DOHH2 (cell line): ENCODE measurements around the gene ZNF48.

ENCODE experiments used
- H3F3A ChIP-seq: fragments of 200-600 bp; sonication (generic), shearing (Covaris generic); 2 replicates; pipeline ENCODE4 v1.6.0; 2016; ENCODE audit warnings: antibody characterized with exemption, mild to moderate bottlenecking; ENCODE audit not compliant: control insufficient read depth, insufficient read depth
- H3K27ac ChIP-seq: fragments of 200-600 bp; sonication (generic); 2 replicates; pipeline ENCODE4 v1.5.1; 2014; ENCODE audit warnings: low read depth, mild to moderate bottlenecking, low read length, moderate library complexity
- H3K27me3 ChIP-seq: fragments of 200-600 bp; sonication (generic); 2 replicates; pipeline ENCODE4 v1.6.1; 2014; ENCODE audit warnings: mild to moderate bottlenecking, low read length, mixed read lengths; ENCODE audit not compliant: control insufficient read depth
- H3K36me3 ChIP-seq: fragments of 200-600 bp; sonication (generic); 2 replicates; pipeline ENCODE4 v1.6.1; 2014; ENCODE audit warnings: mild to moderate bottlenecking, low read length, moderate library complexity, mixed read lengths; ENCODE audit not compliant: control insufficient read depth
- H3K4me1 ChIP-seq: fragments of 200-600 bp; sonication (generic); 2 replicates; pipeline ENCODE4 v1.6.1; 2014; ENCODE audit warnings: mild to moderate bottlenecking, low read length, mixed read lengths; ENCODE audit not compliant: control insufficient read depth
- H3K4me2 ChIP-seq: fragments of 200-600 bp; sonication (generic); 2 replicates; pipeline ENCODE4 v1.6.0; 2014; ENCODE audit warnings: mild to moderate bottlenecking, low read length, moderate library complexity
- H3K4me3 ChIP-seq: fragments of 200-600 bp; sonication (generic); 2 replicates; pipeline ENCODE4 v1.5.1; 2014; ENCODE audit warnings: mild to moderate bottlenecking, low read length, mixed read lengths
- H3K79me2 ChIP-seq: fragments of 200-600 bp; sonication (generic); 2 replicates; pipeline ENCODE4 v1.6.1; 2014; ENCODE audit warnings: mild to moderate bottlenecking, low read length, mixed read lengths; ENCODE audit not compliant: control insufficient read depth
- H3K9me2 ChIP-seq: fragments of 200-600 bp; sonication (generic); replicated peaks from 2 replicates; pipeline ENCODE4 v1.6.1; 2014; ENCODE audit warnings: mild to moderate bottlenecking, low read length, mixed read lengths; ENCODE audit not compliant: control insufficient read depth
- H3K9me3 ChIP-seq: fragments of 200-600 bp; sonication (generic); 2 replicates; pipeline ENCODE4 v1.6.1; 2014; ENCODE audit warnings: antibody characterized with exemption, low read length, mixed read lengths; ENCODE audit not compliant: control insufficient read depth, insufficient read depth
- H4K20me1 ChIP-seq: fragments of 200-600 bp; sonication (generic); 2 replicates; pipeline ENCODE4 v1.6.0; 2014; ENCODE audit warnings: low read depth, mild to moderate bottlenecking, antibody characterized with exemption, low read length, moderate library complexity; ENCODE audit not compliant: control insufficient read depth, insufficient read depth
- EZH2phosphoT487 ChIP-seq: fragments of 200-600 bp; sonication (generic); IDR thresholded peaks from 2 replicates; pipeline ENCODE4 v1.6.1; 2017; ENCODE audit warnings: borderline replicate concordance, mild to moderate bottlenecking, antibody characterized with exemption, low read length, moderate library complexity, mixed read lengths
- TF ChIP-seq, protein P1 (sequence below): fragments of 200-600 bp; sonication (generic); IDR thresholded peaks from one replicate; pipeline ENCODE4 v1.5.1; 2014; ENCODE audit warnings: antibody characterized with exemption, mild to moderate bottlenecking, low read depth, low read length; ENCODE audit not compliant: poor library complexity, severe bottlenecking

The ZNF48 gene

DNA sequence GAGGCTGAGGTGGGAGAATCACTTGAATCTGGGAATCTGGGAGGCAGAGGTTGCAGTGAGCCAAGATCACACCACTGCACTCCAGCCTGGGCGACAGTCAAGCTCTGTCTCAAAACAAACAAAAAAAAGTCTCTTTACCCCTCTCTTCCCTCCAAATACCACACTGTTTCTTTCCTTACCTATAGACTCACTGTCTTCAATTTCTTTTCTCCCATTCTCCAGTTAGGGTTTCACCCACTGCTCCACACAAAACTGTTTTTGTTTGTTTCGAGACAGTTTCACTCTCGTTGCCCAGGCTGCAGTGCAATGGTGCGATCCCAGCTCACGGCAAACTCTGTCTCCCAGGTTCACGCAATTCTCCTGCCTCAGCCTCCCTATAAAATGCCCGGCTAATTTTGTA is 34.0 kb upstream of the ZNF48 start:
- H3K9me3 ChIP-seq = no peaks in the 10 kb centered on the region
- peaks cover 10% of the 10 kb centered on the region; the same call in 1 of the 2 replicates for H3F3A ChIP-seq
- no peak overlapping the region for H3K4me2 ChIP-seq
- H3K4me3 ChIP-seq = no peak overlapping the region
- H3K36me3 ChIP-seq = peaks cover 78% of the 10 kb centered on the region
- no peaks in the 10 kb centered on the region for H3K9me2 ChIP-seq
- TF ChIP-seq, protein P1, sequence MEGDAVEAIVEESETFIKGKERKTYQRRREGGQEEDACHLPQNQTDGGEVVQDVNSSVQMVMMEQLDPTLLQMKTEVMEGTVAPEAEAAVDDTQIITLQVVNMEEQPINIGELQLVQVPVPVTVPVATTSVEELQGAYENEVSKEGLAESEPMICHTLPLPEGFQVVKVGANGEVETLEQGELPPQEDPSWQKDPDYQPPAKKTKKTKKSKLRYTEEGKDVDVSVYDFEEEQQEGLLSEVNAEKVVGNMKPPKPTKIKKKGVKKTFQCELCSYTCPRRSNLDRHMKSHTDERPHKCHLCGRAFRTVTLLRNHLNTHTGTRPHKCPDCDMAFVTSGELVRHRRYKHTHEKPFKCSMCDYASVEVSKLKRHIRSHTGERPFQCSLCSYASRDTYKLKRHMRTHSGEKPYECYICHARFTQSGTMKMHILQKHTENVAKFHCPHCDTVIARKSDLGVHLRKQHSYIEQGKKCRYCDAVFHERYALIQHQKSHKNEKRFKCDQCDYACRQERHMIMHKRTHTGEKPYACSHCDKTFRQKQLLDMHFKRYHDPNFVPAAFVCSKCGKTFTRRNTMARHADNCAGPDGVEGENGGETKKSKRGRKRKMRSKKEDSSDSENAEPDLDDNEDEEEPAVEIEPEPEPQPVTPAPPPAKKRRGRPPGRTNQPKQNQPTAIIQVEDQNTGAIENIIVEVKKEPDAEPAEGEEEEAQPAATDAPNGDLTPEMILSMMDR = no peak
- no peak for TF ChIP-seq EZH2phosphoT487
- peaks cover 15% of the 10 kb centered on the region for H3K4me1 ChIP-seq
- H3K79me2 ChIP-seq = peaks cover 78% of the 10 kb centered on the region
- H3K27me3 ChIP-seq = no peaks in the 10 kb centered on the region
- no peak overlapping the region for H3K27ac ChIP-seq
- H4K20me1 ChIP-seq = no peaks in the 10 kb centered on the region

- Histone ChIP-seq H3K36me3 (peaks cover 73% of the 10 kb centered on the region), H3K9me2 (no peaks in the 10 kb centered on the region), H3K27ac (no peak overlapping the region), H3K4me1 (peaks cover 22% of the 10 kb centered on the region), H3K79me2 (peaks cover 93% of the 10 kb centered on the region), H4K20me1 (peaks cover 8% of the 10 kb centered on the region), H3K4me3 (no peak overlapping the region), H3K9me3 (no peaks in the 10 kb centered on the region), H3K4me2 (no peak overlapping the region), H3F3A (peaks cover 7% of the 10 kb centered on the region; the same call in 1 of the 2 replicates), H3K27me3 (no peaks in the 10 kb centered on the region)
- TF ChIP-seq, protein P1 = no peak
- TF ChIP-seq EZH2phosphoT487 = no peak
Observed at GRCh38 chr16:30365200-30365599, 30.0 kb upstream of the ZNF48 start.

DNA sequence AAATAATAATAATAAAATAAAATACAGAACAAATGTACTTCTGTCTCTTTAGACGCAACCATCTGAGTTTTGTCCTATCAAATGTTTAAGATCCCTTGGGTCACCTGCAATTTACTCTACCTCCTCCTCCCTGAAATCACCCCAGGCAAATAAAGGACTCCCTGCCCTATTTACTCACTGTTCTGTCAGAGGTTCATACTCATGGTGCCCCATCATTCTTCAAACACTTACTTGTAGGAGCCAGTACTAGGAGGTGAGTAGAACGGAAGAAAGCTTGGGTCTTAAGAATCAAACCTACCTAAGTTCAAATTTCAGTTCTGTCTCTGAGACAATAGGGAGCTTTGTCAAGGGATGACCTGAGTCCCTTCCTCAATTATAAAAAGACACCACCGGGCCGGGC is 28.7 kb upstream of the ZNF48 start:
- TF ChIP-seq, protein P1 = no peak
- no peak for TF ChIP-seq EZH2phosphoT487
- Histone ChIP-seq H3K4me3 (0 out of 2 replicates have a peak overlapping the region, but pooled peaks have one; percentile 15), H3K27ac (no peak overlapping the region), H3F3A (peaks cover 7% of the 10 kb centered on the region; the same call in 1 of the 2 replicates), H3K4me2 (peak overlapping the region; percentile 75), H4K20me1 (peaks cover 8% of the 10 kb centered on the region), H3K9me3 (no peaks in the 10 kb centered on the region), H3K27me3 (no peaks in the 10 kb centered on the region), H3K4me1 (peaks cover 26% of the 10 kb centered on the region), H3K9me2 (no peaks in the 10 kb centered on the region), H3K79me2 (peaks cover 80% of the 10 kb centered on the region), H3K36me3 (peaks cover 69% of the 10 kb centered on the region)
